ENCODE data around the gene MOGAT2. TPM values are rescaled to one million over a fixed set of nuclear protein-coding genes. Genes with fewer than 3 reads are reported as not detected.

Gene MOGAT2
- total and polyA plus RNA-seq, 2 of the 13 experiments (the other 11 are each of a cell fraction or from before 2014, with no cell fraction given) = 27.2 to 27.8 TPM

DNA sequence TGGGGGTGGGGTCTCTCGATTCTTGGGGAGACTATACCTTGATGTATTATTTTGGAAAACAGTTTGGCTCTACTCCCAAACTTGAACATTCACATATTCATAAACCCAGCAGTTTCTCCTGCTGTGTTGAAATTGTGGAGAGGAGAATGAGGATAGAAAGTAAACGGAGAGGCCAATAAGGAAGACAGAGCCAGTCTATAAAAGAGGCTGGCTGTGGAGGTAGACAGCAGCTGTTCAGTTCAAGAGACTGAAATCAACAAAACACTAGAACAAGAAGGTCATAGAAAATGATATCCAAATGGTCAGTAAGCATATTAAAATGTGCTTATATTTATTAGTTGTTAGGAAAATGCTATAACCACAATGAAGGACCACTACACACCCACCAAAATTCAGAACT lies 1.9 kb upstream of the MOGAT2 start:
- intact Hi-C loops (cut with micrococcal nuclease; ENCODE audit: unreplicated experiment) (no loop called here), in situ Hi-C loops (cut with HindIII; ENCODE audit: extremely low pct_ligation_motif_present, low pct_unique_long_range_greater_than_20kb) (loop anchor here (5.0 kb wide), 2 partner anchors 52 to 152 kb away; partner anchors contain the start of gene DGAT2)
- ATAC-seq (no peak), FAIRE-seq (no peak), DNase-seq (ENCODE audit: low spot score) (no peak)
- 42% methylated on average over 2 of the region's 2 CpGs for WGBS (ENCODE audit: low lambda C conversion rate)
- no peak overlapping the region for H3K4me2 ChIP-seq (ENCODE audit: low read depth, low read length)
- H3K27me3 ChIP-seq (ENCODE audit: control insufficient read depth in 1 of 2, insufficient read depth in 2 of 2, low read length in 2 of 2) = no peaks in the 10 kb centered on the region
- H3K27ac ChIP-seq (ENCODE audit: extremely low read length, insufficient read depth, low read length) = no peak overlapping the region
- no TSS peak for BruUV-seq (replicated peaks)
- H3K4me1 ChIP-seq (ENCODE audit: insufficient read depth, low read length) = peaks cover 56% of the 10 kb centered on the region
- no peak overlapping the region for H3K4me3 ChIP-seq (replicated peaks in 1 of 3; ENCODE audit: insufficient read depth in 1 of 3, low read depth in 2 of 3, low read length in 3 of 3)
- H3K36me3 ChIP-seq (replicated peaks in 1 of 2; ENCODE audit: control insufficient read depth in 1 of 2, insufficient read depth in 2 of 2, low read length in 2 of 2) = no peaks in the 10 kb centered on the region
- POLR2A ChIA-PET = no interaction called here
- no peak overlapping the region for H3K9ac ChIP-seq (ENCODE audit: insufficient read depth, low read depth, low read length)
- H2AFZ ChIP-seq (ENCODE audit: low read length) = no peak overlapping the region
- H3K79me2 ChIP-seq (ENCODE audit: insufficient read depth, low read length) = peaks cover 4% of the 10 kb centered on the region
- TF ChIP-seq, protein P1, sequence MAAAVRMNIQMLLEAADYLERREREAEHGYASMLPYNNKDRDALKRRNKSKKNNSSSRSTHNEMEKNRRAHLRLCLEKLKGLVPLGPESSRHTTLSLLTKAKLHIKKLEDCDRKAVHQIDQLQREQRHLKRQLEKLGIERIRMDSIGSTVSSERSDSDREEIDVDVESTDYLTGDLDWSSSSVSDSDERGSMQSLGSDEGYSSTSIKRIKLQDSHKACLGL (CRISPR knock-in tag; IDR thresholded peaks at IDR 0.05) = no peak
- TF ChIP-seq, protein P2, sequence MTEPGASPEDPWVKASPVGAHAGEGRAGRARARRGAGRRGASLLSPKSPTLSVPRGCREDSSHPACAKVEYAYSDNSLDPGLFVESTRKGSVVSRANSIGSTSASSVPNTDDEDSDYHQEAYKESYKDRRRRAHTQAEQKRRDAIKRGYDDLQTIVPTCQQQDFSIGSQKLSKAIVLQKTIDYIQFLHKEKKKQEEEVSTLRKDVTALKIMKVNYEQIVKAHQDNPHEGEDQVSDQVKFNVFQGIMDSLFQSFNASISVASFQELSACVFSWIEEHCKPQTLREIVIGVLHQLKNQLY (CRISPR knock-in tag; IDR thresholded peaks at IDR 0.05) = no peak
- TF ChIP-seq SNAPC2 (CRISPR knock-in tag; IDR thresholded peaks at IDR 0.05) = no peak
- no peak for TF ChIP-seq ZNF816 (CRISPR knock-in tag; IDR thresholded peaks at IDR 0.05; ENCODE audit: borderline replicate concordance)
- TF ChIP-seq ZNF670 (CRISPR knock-in tag; IDR thresholded peaks at IDR 0.05; ENCODE audit: borderline replicate concordance) = no peak
- TF ChIP-seq, protein P3, sequence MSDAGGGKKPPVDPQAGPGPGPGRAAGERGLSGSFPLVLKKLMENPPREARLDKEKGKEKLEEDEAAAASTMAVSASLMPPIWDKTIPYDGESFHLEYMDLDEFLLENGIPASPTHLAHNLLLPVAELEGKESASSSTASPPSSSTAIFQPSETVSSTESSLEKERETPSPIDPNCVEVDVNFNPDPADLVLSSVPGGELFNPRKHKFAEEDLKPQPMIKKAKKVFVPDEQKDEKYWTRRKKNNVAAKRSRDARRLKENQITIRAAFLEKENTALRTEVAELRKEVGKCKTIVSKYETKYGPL (CRISPR knock-in tag; IDR thresholded peaks at IDR 0.05) = no peak
- TF ChIP-seq NAIF1 (CRISPR knock-in tag; IDR thresholded peaks at IDR 0.05; ENCODE audit: borderline replicate concordance) = no peak
- no peak for TF ChIP-seq RFX5 (IDR thresholded peaks at IDR 0.05; ENCODE audit: low read depth, low read length)
- no peak for TF ChIP-seq MYC (CRISPR knock-in tag; IDR thresholded peaks at IDR 0.05; ENCODE audit: borderline replicate concordance)
- TF ChIP-seq MAFF (IDR thresholded peaks at IDR 0.05; ENCODE audit: low read depth, low read length) = no peak
- no peak for TF ChIP-seq ARNTL (CRISPR knock-in tag; IDR thresholded peaks at IDR 0.05)
- no peak for TF ChIP-seq HDAC1 (CRISPR knock-in tag; IDR thresholded peaks at IDR 0.05)
- no peak for TF ChIP-seq CENPT (CRISPR knock-in tag; IDR thresholded peaks at IDR 0.05; ENCODE audit: low read depth)
- no peak for TF ChIP-seq ZNF143 (CRISPR knock-in tag; IDR thresholded peaks at IDR 0.05)
- TF ChIP-seq NR2F2 (IDR thresholded peaks at IDR 0.05; ENCODE audit: borderline replicate concordance, low read depth) = no peak
- TF ChIP-seq TP53 (CRISPR knock-in tag; conservative IDR thresholded peaks at IDR 0.05) = no peak
- no peak for TF ChIP-seq TCF7L2 (IDR thresholded peaks at IDR 0.05; ENCODE audit: low read depth, low read length)
- TF ChIP-seq GABPA (IDR thresholded peaks at IDR 0.05; ENCODE audit: low read depth, low read length) = no peak
- TF ChIP-seq GABPA (CRISPR knock-in tag; IDR thresholded peaks at IDR 0.05; ENCODE audit: low read depth) = no peak
- no peak for TF ChIP-seq TBX3 (IDR thresholded peaks at IDR 0.05; ENCODE audit: borderline replicate concordance)
- no peak for TF ChIP-seq NBN (conservative IDR thresholded peaks at IDR 0.05)
- CTCF ChIA-PET (ENCODE audit: low intra/inter-chr PET ratio, low total read pairs) = no interaction called here
- no peaks in the 10 kb centered on the region for H4K20me1 ChIP-seq (ENCODE audit: insufficient read depth, low read length)
- H3K9me3 ChIP-seq (ENCODE audit: low read length) = no peaks in the 10 kb centered on the region
